ENCODE data around the gene PRKCG.

Gene PRKCG

DNA sequence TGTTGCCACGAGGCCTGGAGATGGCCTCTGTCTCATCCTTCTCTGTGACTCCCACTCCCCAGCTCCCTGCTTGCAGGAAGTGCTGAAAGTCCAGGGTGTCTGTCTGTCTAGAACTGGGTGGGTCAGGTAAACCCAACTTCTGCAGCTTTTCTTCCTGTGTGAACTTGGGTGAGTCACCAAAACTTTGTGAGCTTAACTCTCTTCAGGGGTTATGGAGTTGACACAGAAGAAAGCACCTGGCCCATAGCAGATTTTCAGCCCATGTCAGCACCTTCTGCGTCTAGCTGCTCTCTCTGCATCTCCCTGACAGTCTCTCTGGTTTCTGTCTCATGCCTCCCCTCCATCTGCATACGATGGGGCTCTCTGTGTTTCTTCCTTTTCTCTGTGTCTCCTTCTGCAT lies 22.9 kb downstream of the PRKCG start:
- FAIRE-seq (no peak), DNase-seq (ENCODE audit: insufficient read length, low spot score) (no peak)
- no peak for TF ChIP-seq CTCF (IDR thresholded peaks at IDR 0.05; ENCODE audit: insufficient read depth, missing control alignments)

GRCh38 chr19:53905787-53906186 lies 23.8 kb downstream of the PRKCG start:
- FAIRE-seq (no peak), DNase-seq (ENCODE audit: insufficient read length, low spot score) (no peak)
- no peak for TF ChIP-seq CTCF (IDR thresholded peaks at IDR 0.05; ENCODE audit: insufficient read depth, missing control alignments)

DNA sequence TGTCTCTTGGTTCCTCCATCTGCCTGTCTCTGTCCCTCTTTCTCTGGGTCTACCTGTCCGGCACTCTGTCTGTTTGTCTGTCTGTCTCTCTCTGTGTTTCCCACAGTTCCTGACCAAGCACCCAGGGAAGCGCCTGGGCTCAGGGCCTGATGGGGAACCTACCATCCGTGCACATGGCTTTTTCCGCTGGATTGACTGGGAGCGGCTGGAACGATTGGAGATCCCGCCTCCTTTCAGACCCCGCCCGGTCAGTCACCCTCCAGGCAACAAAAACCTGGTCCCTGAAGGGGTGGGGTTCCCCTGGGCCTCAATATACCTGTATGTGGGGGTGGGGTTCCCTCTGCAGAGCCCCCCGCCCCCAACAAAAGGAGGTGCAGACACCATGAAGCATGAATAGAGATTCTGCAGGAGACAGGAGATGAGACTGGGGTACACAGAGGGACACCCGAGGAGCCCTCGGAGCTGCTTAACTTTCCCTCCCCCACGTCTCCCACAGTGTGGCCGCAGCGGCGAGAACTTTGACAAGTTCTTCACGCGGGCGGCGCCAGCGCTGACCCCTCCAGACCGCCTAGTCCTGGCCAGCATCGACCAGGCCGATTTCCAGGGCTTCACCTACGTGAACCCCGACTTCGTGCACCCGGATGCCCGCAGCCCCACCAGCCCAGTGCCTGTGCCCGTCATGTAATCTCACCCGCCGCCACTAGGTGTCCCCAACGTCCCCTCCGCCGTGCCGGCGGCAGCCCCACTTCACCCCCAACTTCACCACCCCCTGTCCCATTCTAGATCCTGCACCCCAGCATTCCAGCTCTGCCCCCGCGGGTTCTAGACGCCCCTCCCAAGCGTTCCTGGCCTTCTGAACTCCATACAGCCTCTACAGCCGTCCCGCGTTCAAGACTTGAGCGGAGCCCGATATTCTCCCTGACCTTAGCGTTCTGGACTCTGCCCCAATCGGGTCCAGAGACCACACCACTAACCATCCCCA lies 24.5 kb downstream of the PRKCG start:
- TF ChIP-seq CTCF (IDR thresholded peaks at IDR 0.05; ENCODE audit: insufficient read depth, missing control alignments) = peak; percentile 58
- no peak for FAIRE-seq
- no peak for DNase-seq (ENCODE audit: insufficient read length, low spot score)

DNA sequence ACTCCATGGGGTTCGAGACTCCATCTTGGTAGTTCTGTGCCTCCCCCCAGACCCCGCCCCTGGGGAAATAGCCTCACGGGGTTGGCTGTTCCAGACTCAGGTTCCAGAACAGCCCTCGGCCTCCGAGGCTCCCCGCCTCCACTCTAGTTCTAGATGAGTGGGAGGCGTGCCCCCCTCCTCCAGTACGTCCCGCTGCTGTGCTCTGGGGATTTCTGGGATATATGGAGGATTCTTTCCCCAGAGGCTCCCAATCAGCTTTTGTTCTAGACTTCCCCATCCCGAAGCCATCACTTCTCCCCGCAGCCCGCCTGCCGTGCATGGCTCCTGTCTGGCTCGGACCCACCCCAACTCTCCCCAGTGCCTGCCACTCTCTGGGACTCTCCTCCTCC lies 25.2 kb downstream of the PRKCG start:
- TF ChIP-seq CTCF (IDR thresholded peaks at IDR 0.05; ENCODE audit: insufficient read depth, missing control alignments) = no peak
- no peak for DNase-seq (ENCODE audit: insufficient read length, low spot score)
- FAIRE-seq = no peak

DNA sequence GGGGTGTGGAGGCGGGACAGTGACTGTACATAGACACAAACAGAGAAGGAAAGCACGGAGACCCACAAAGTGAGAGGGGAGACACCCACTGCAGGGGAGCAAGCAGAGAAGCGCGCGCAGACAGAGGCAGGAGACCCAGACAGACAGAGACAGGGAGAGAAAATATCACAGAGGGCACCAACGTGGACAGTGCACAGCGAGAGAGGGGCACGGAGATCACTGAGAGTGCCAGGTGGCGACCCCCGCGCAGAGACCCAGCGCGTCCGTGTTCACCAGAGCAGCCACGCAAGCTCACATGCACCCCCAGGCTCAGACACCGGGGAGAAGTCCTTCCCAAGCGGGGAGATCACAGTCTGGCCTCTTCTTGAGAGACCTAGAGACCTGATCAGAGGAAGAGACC lies 25.7 kb downstream of the PRKCG start:
- no peak for FAIRE-seq
- TF ChIP-seq CTCF (IDR thresholded peaks at IDR 0.05; ENCODE audit: insufficient read depth, missing control alignments) = no peak
- no peak for DNase-seq (ENCODE audit: insufficient read length, low spot score)

GRCh38 chr19:53908106-53908934 lies 26.3 kb downstream of the PRKCG start:
- FAIRE-seq (no peak), DNase-seq (ENCODE audit: insufficient read length, low spot score) (peak; percentile 87)
- TF ChIP-seq CTCF (IDR thresholded peaks at IDR 0.05; ENCODE audit: insufficient read depth, missing control alignments) = no peak

All from D721Med (cell line).